Liver (tissue), 9 donors: ENCODE results near the gene RBFA. TPM values are rescaled to one million over a fixed set of nuclear protein-coding genes. Genes with fewer than 3 reads are reported as not detected.
"Not testable (repeated sequence)": the region's sequence is repeated elsewhere in the genome, so short reads cannot be mapped to it uniquely, and the experiment has no call there.

Experiments used
- DNase-seq: peaks from one replicate; pipeline ENCODE4 v3.0.0-alpha.2; 2017; ENCODE audit warnings: low spot score
- H3K27ac ChIP-seq, 2 donors: one replicate each; pipeline ENCODE4 v1.7.0; 2013; ENCODE audit warnings: inconsistent platforms in 2 of 2, low read length in 2 of 2, control low read depth in 1 of 2, low read depth in 1 of 2, mild to moderate bottlenecking in 1 of 2
- H3K27me3 ChIP-seq, 4 donors: one replicate each; pipeline versions ENCODE4 v1.6.1 to v1.7.0; 2013; ENCODE audit warnings: low read length in 3 of 4, inconsistent platforms in 1 of 4, mild to moderate bottlenecking in 1 of 4, moderate library complexity in 1 of 4; ENCODE audit not compliant: control insufficient read depth in 4 of 4, insufficient read depth in 4 of 4
- H3K36me3 ChIP-seq, 4 donors: one replicate each; pipeline versions ENCODE4 v1.6.1 to v1.7.0; 2013; ENCODE audit warnings: low read length in 3 of 4, mild to moderate bottlenecking in 3 of 4, low read depth in 1 of 4, moderate library complexity in 1 of 4; ENCODE audit not compliant: control insufficient read depth in 4 of 4, insufficient read depth in 3 of 4
- H3K4me1 ChIP-seq, 4 donors: one replicate each; pipeline versions ENCODE4 v1.6.1 to v1.7.0; 2013; ENCODE audit warnings: low read length in 3 of 4, mild to moderate bottlenecking in 3 of 4, moderate library complexity in 1 of 4; ENCODE audit not compliant: control insufficient read depth in 4 of 4, insufficient read depth in 4 of 4
- H3K4me3 ChIP-seq, 3 donors: one replicate each; pipeline versions ENCODE4 v1.6.1 to v1.7.0; 2013; ENCODE audit warnings: low read length in 3 of 3, control low read depth in 1 of 3, low read depth in 1 of 3, mild to moderate bottlenecking in 1 of 3
- H3K9ac ChIP-seq, 2 donors: one replicate each; pipeline ENCODE4 v1.7.0; 2013; ENCODE audit warnings: low read length in 2 of 2, mild to moderate bottlenecking in 2 of 2, moderate library complexity in 2 of 2, control low read depth in 1 of 2, low read depth in 1 of 2
- H3K9me3 ChIP-seq, 4 donors: one replicate each; pipeline versions ENCODE4 v1.6.1 to v1.7.0; 2013; ENCODE audit warnings: low read length in 3 of 4; ENCODE audit not compliant: control insufficient read depth in 4 of 4
- EGR1 ChIP-seq, 2 donors: IDR thresholded peaks; 2 replicates each; pipeline ENCODE4 v1.6.1; 2016 to 2018; ENCODE audit warnings: antibody characterized with exemption in 2 of 2, low read depth in 2 of 2
- FOXA1 ChIP-seq: IDR thresholded peaks from 2 replicates; pipeline ENCODE4 v1.6.1; 2016; ENCODE audit warnings: antibody characterized with exemption
- FOXA2 ChIP-seq: IDR thresholded peaks from 2 replicates; pipeline ENCODE4 v1.6.1; 2016; ENCODE audit warnings: antibody characterized with exemption
- GABPA ChIP-seq, 2 donors: IDR thresholded peaks in 1 of 2; conservative IDR thresholded peaks in 1 of 2; 2 replicates each; pipeline ENCODE4 v1.6.1; 2016; ENCODE audit warnings: antibody characterized with exemption in 2 of 2, mild to moderate bottlenecking in 1 of 2, moderate library complexity in 1 of 2
- HNF4A ChIP-seq, 2 donors: conservative IDR thresholded peaks; 2 replicates each; pipeline ENCODE4 v1.6.1; 2016; ENCODE audit warnings: antibody characterized with exemption in 2 of 2, mild to moderate bottlenecking in 2 of 2
- HNF4G ChIP-seq: IDR thresholded peaks from 2 replicates; pipeline ENCODE4 v1.6.1; 2016; ENCODE audit warnings: antibody characterized with exemption
- JUND ChIP-seq, 2 donors: IDR thresholded peaks; 2 replicates each; pipeline ENCODE4 v1.6.1; 2016; ENCODE audit warnings: antibody characterized with exemption in 2 of 2
- NR2F2 ChIP-seq: IDR thresholded peaks from 2 replicates; pipeline ENCODE4 v1.6.1; 2016; ENCODE audit warnings: antibody characterized with exemption
- RAD21 ChIP-seq, 2 donors: IDR thresholded peaks; 2 replicates each; pipeline ENCODE4 v1.6.1; 2016; ENCODE audit warnings: antibody characterized with exemption in 2 of 2, mild to moderate bottlenecking in 2 of 2
- RXRA ChIP-seq, 2 donors: IDR thresholded peaks; 2 replicates each; pipeline ENCODE4 v1.6.1; 2017 to 2018; ENCODE audit warnings: antibody characterized with exemption in 2 of 2, mild to moderate bottlenecking in 1 of 2
- SP1 ChIP-seq: IDR thresholded peaks from 2 replicates; pipeline ENCODE4 v1.6.1; 2018; ENCODE audit warnings: antibody characterized with exemption, mild to moderate bottlenecking
- TAF1 ChIP-seq: conservative IDR thresholded peaks from 2 replicates; pipeline ENCODE4 v1.6.1; 2016; ENCODE audit warnings: antibody characterized with exemption, mild to moderate bottlenecking
- YY1 ChIP-seq: IDR thresholded peaks from 2 replicates; pipeline ENCODE4 v1.6.1; 2016; ENCODE audit warnings: antibody characterized with exemption, mild to moderate bottlenecking
- WGBS: extraction: QIAGEN DNeasy Blood & Tissue Kit; methylation state at CpG from one replicate; pipeline ENCODE4 v1.1.7; 2013; 5-methylcytosine and 5-hydroxymethylcytosine counted together
- polyA plus RNA-seq, 2 donors: library from polyadenylated mRNA; stranded (reverse) in 1 of 2; unstranded in 1 of 2; fragments of 200-250 nt in 1 of 2; fragments of >200 nt in 1 of 2; fragmentation: Nextera tagmentation in 1 of 2; extraction: Ambion mirVana in 1 of 2; gene quantifications; one replicate each; pipeline versions ENCODE4 v1.2.1 to v1.2.3, GENCODE V29; 2013 to 2015
- total RNA-seq, 2 donors: library from RNA; depleted of rRNA; stranded (reverse); fragments of >200 nt; gene quantifications; one replicate each; pipeline ENCODE4 v1.2.3, GENCODE V29; 2014
- TF ChIP-seq, protein P1 (sequence below): IDR thresholded peaks from 2 replicates; pipeline ENCODE4 v1.6.1; 2016; ENCODE audit warnings: antibody characterized with exemption, mild to moderate bottlenecking
- TF ChIP-seq, protein P2 (sequence below): IDR thresholded peaks from 2 replicates; pipeline ENCODE4 v1.6.1; 2016; ENCODE audit warnings: antibody characterized with exemption
- TF ChIP-seq, protein P3 (sequence below): fragments of 150-350 bp; IDR thresholded peaks from 2 replicates; pipeline ENCODE4 v1.5.1; 2017; ENCODE audit warnings: improper control_type of control experiment, low read depth, low read length; ENCODE audit not compliant: missing input control
- TF ChIP-seq, protein P4 (sequence below): IDR thresholded peaks from 2 replicates; pipeline ENCODE4 v1.6.1; 2016; ENCODE audit warnings: antibody characterized with exemption
- TF ChIP-seq, protein P5 (sequence below): IDR thresholded peaks from 2 replicates; pipeline ENCODE4 v1.6.1; 2016; ENCODE audit warnings: antibody characterized with exemption
- donor health status: healthy.
- donor health status: healthy.
- donor health status: healthy.
- donor health status: healthy.
- donor health status: healthy.

Gene RBFA
- total and polyA plus RNA-seq, 4 donors: 20.4 to 31.6 (median 27.0) TPM

DNA sequence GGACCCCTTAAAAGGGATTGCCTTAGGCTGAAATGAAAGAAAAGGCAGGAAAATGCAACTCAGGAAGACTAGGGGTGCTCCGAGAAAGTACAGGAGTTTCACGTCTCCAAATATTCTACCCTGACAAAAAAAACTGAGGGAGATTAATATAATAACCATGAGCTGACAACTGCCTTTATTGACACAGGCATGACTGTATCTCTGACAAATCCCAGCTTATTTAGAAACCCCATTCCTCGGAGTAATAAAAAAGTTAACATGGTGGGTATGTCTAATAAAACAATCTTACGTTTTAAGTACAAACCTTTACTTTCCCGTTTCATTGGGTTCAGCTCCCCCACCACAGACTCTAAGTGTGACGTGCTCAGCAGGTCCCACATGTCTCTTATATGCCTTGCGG, 7.9 kb upstream of the RBFA start (continued):
- TF ChIP-seq, protein P1, sequence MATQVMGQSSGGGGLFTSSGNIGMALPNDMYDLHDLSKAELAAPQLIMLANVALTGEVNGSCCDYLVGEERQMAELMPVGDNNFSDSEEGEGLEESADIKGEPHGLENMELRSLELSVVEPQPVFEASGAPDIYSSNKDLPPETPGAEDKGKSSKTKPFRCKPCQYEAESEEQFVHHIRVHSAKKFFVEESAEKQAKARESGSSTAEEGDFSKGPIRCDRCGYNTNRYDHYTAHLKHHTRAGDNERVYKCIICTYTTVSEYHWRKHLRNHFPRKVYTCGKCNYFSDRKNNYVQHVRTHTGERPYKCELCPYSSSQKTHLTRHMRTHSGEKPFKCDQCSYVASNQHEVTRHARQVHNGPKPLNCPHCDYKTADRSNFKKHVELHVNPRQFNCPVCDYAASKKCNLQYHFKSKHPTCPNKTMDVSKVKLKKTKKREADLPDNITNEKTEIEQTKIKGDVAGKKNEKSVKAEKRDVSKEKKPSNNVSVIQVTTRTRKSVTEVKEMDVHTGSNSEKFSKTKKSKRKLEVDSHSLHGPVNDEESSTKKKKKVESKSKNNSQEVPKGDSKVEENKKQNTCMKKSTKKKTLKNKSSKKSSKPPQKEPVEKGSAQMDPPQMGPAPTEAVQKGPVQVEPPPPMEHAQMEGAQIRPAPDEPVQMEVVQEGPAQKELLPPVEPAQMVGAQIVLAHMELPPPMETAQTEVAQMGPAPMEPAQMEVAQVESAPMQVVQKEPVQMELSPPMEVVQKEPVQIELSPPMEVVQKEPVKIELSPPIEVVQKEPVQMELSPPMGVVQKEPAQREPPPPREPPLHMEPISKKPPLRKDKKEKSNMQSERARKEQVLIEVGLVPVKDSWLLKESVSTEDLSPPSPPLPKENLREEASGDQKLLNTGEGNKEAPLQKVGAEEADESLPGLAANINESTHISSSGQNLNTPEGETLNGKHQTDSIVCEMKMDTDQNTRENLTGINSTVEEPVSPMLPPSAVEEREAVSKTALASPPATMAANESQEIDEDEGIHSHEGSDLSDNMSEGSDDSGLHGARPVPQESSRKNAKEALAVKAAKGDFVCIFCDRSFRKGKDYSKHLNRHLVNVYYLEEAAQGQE: no peak
- TF ChIP-seq, protein P2, sequence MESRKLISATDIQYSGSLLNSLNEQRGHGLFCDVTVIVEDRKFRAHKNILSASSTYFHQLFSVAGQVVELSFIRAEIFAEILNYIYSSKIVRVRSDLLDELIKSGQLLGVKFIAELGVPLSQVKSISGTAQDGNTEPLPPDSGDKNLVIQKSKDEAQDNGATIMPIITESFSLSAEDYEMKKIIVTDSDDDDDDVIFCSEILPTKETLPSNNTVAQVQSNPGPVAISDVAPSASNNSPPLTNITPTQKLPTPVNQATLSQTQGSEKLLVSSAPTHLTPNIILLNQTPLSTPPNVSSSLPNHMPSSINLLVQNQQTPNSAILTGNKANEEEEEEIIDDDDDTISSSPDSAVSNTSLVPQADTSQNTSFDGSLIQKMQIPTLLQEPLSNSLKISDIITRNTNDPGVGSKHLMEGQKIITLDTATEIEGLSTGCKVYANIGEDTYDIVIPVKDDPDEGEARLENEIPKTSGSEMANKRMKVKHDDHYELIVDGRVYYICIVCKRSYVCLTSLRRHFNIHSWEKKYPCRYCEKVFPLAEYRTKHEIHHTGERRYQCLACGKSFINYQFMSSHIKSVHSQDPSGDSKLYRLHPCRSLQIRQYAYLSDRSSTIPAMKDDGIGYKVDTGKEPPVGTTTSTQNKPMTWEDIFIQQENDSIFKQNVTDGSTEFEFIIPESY: no peak
- TF ChIP-seq TAF1: no peak
- no peak for TF ChIP-seq SP1

DNA sequence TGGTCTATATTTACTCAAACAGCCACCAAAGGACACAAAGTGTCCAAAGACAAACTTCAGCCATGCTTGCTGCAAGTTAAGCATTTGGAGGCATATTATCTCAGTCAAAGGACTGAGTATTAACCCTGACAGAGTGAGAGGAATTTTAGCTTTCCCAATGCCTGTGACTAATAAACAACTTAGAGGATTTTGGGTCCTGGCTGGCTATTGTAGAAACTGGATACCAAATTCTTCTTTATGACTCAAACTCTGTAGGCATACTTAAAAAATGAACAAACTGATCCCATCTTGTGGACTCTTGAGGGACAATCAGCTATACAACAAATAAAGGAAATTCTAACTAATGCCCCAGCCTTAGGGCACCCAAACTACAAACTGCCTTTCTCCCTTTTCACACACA, 6.5 kb upstream of the RBFA start:
- H3K9ac ChIP-seq, H3K27ac ChIP-seq, DNase-seq, H3K4me3 ChIP-seq, H3K36me3 ChIP-seq, H3K4me1 ChIP-seq, H3K27me3 ChIP-seq: not testable (repeated sequence)
- H3K9me3 ChIP-seq: peaks cover 17 to 39% (median 32%) of the 10 kb centered on the region in 4 donors

DNA sequence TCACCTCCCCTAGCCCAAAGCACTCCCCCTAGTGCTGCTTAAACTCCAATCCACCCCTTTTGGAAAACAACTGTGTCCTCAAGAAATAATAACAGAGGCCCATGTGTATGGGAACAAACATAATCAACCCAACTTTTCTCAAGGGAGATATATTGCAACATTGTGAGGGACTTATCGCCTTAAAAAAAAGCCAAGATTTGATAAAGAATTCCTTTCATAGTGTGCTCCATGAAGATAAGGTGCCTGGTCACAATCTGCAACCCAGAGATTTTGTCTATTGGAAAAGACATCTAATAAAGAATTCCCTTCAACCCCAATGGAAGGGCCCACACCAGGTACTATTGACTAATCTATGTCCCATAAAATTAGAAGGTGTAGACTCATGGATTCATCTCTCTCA, 4.5 kb upstream of the RBFA start:
- H3K27ac ChIP-seq: no peak overlapping the region
- H3K9me3 ChIP-seq: peaks cover 7 to 23% (median 16%) of the 10 kb centered on the region in 4 donors
- H3K4me1 ChIP-seq: peaks cover 0 to 4% (median 1%) of the 10 kb centered on the region in 4 donors
- no peak for TF ChIP-seq GABPA (IDR thresholded peaks at IDR 0.05 in 1 of 2, conservative IDR thresholded peaks at IDR 0.05 in 1 of 2)
- no peak for TF ChIP-seq NR2F2
- TF ChIP-seq RXRA (IDR thresholded peaks at IDR 0.05): no peak
- TF ChIP-seq, protein P1: no peak
- TF ChIP-seq YY1: no peak
- no peak for TF ChIP-seq JUND (IDR thresholded peaks at IDR 0.05)
- TF ChIP-seq, protein P2: no peak
- no peak for TF ChIP-seq TAF1
- no peak for TF ChIP-seq RAD21 (IDR thresholded peaks at IDR 0.05)
- TF ChIP-seq SP1: no peak
- TF ChIP-seq, protein P3, sequence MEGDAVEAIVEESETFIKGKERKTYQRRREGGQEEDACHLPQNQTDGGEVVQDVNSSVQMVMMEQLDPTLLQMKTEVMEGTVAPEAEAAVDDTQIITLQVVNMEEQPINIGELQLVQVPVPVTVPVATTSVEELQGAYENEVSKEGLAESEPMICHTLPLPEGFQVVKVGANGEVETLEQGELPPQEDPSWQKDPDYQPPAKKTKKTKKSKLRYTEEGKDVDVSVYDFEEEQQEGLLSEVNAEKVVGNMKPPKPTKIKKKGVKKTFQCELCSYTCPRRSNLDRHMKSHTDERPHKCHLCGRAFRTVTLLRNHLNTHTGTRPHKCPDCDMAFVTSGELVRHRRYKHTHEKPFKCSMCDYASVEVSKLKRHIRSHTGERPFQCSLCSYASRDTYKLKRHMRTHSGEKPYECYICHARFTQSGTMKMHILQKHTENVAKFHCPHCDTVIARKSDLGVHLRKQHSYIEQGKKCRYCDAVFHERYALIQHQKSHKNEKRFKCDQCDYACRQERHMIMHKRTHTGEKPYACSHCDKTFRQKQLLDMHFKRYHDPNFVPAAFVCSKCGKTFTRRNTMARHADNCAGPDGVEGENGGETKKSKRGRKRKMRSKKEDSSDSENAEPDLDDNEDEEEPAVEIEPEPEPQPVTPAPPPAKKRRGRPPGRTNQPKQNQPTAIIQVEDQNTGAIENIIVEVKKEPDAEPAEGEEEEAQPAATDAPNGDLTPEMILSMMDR: no peak
- TF ChIP-seq, protein P4, sequence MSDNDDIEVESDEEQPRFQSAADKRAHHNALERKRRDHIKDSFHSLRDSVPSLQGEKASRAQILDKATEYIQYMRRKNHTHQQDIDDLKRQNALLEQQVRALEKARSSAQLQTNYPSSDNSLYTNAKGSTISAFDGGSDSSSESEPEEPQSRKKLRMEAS: no peak
- TF ChIP-seq FOXA2: no peak
- no peak for TF ChIP-seq HNF4G
- TF ChIP-seq HNF4A (conservative IDR thresholded peaks at IDR 0.05): no peak
- TF ChIP-seq, protein P5, sequence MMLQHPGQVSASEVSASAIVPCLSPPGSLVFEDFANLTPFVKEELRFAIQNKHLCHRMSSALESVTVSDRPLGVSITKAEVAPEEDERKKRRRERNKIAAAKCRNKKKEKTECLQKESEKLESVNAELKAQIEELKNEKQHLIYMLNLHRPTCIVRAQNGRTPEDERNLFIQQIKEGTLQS: no peak
- no peak for TF ChIP-seq EGR1 (IDR thresholded peaks at IDR 0.05; ENCODE audit: low read depth in 2 of 2)
- TF ChIP-seq FOXA1: no peak
- H3K36me3 ChIP-seq: no peaks in the 10 kb centered on the region
- DNase-seq: no peak
- no peaks in the 10 kb centered on the region for H3K27me3 ChIP-seq
- H3K9ac ChIP-seq: no peak overlapping the region
- H3K4me3 ChIP-seq: no peak overlapping the region
- WGBS: 96% methylated on average over 1 of the region's 1 CpG
